Measurements from ENCODE around the gene MCRIP1. TPM values are rescaled to one million over a fixed set of nuclear protein-coding genes. Genes with fewer than 3 reads are reported as not detected.
"Not testable (repeated sequence)": the region's sequence is repeated elsewhere in the genome, so short reads cannot be mapped to it uniquely, and the experiment has no call there.

MCRIP1 gene
- total RNA-seq, 4 donors from 2014 or later: 8.3 to 36.2 (median 25.2) TPM

DNA sequence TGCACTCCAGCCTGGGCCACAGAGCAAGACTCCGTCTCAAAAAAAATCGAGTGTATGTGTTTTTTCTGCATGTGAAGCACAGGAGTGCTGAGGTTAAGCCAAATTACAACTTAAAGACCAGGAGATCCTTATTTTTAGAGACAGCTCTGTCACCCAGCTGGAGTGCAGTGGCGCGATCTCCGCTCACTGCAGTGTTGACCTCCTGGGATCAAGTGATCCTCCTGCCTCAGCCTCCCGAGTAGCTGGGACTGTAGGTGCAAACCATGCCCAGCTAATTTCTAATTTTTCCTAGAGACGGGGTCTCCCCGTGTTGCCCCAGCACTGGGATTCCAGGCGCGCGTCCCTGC lies 9.3 kb upstream of the MCRIP1 start:
- Histone ChIP-seq H3K36me3 (peaks cover 0 to 42% of the 10 kb centered on the region in 2 donors), H3K27ac (peak overlapping the region; percentile 98 to 99 (median 99)), H3K27me3 (no peaks in the 10 kb centered on the region), H3K4me1 (peaks cover 57 to 59% of the 10 kb centered on the region in 2 donors), H3K4me3 (no peak overlapping the region), H3K9me3 (no peaks in the 10 kb centered on the region)
- intact Hi-C loops (cut with DNase I; ENCODE audit: low total_unique reads) (no loop called here), in situ Hi-C loops (cut with MboI; ENCODE audit: low sequenced_read_pairs in 4 of 4) (no loop called here)
- TF ChIP-seq POLR2A (IDR thresholded peaks at IDR 0.05): no peak
- TF ChIP-seq, protein P1, sequence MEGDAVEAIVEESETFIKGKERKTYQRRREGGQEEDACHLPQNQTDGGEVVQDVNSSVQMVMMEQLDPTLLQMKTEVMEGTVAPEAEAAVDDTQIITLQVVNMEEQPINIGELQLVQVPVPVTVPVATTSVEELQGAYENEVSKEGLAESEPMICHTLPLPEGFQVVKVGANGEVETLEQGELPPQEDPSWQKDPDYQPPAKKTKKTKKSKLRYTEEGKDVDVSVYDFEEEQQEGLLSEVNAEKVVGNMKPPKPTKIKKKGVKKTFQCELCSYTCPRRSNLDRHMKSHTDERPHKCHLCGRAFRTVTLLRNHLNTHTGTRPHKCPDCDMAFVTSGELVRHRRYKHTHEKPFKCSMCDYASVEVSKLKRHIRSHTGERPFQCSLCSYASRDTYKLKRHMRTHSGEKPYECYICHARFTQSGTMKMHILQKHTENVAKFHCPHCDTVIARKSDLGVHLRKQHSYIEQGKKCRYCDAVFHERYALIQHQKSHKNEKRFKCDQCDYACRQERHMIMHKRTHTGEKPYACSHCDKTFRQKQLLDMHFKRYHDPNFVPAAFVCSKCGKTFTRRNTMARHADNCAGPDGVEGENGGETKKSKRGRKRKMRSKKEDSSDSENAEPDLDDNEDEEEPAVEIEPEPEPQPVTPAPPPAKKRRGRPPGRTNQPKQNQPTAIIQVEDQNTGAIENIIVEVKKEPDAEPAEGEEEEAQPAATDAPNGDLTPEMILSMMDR (IDR thresholded peaks at IDR 0.05 in 4 of 5, conservative IDR thresholded peaks at IDR 0.05 in 1 of 5): no peak
- DNase-seq (no peak), ATAC-seq (no peak)

DNA sequence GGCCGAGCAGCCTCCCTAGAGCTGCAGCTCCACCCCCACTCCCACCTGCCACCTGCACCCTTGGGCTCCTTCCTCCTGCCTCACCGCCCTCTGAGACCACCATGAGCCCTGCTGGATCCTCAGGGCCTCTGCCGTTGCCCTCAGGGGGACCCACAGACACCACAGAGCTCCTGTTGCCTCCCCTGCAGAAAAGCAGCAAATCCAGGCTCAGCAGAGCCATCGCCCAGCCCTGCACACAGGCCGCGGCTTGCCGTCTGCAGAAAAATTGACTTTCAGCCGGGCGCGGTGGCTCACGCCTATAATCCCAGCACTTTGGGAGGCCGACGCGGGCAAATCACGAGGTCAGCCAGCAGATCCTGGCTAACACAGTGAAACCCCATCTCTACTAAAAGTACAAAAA lies 8.8 kb upstream of the MCRIP1 start:
- DNase-seq (no peak), ATAC-seq (no peak)
- Histone ChIP-seq H3K36me3 (peaks cover 0 to 37% of the 10 kb centered on the region in 2 donors), H3K27ac (peak overlapping the region; percentile 98 to 99 (median 99)), H3K4me1 (peaks cover 62 to 64% of the 10 kb centered on the region in 2 donors), H3K27me3 (no peaks in the 10 kb centered on the region), H3K4me3 (peak overlapping the region in 1 of 4 donors; percentile 40), H3K9me3 (no peaks in the 10 kb centered on the region)
- intact Hi-C loops (cut with DNase I; ENCODE audit: low total_unique reads): loop anchor here (1.0 to 2.0 kb wide), 2 partner anchors 19 to 45 kb away; no protein-coding TSS in a partner anchor
- in situ Hi-C loops (cut with MboI; ENCODE audit: low sequenced_read_pairs in 4 of 4): no loop called here
- TF ChIP-seq, protein P1 (IDR thresholded peaks at IDR 0.05 in 4 of 5, conservative IDR thresholded peaks at IDR 0.05 in 1 of 5): no peak
- TF ChIP-seq POLR2A (IDR thresholded peaks at IDR 0.05): no peak

DNA sequence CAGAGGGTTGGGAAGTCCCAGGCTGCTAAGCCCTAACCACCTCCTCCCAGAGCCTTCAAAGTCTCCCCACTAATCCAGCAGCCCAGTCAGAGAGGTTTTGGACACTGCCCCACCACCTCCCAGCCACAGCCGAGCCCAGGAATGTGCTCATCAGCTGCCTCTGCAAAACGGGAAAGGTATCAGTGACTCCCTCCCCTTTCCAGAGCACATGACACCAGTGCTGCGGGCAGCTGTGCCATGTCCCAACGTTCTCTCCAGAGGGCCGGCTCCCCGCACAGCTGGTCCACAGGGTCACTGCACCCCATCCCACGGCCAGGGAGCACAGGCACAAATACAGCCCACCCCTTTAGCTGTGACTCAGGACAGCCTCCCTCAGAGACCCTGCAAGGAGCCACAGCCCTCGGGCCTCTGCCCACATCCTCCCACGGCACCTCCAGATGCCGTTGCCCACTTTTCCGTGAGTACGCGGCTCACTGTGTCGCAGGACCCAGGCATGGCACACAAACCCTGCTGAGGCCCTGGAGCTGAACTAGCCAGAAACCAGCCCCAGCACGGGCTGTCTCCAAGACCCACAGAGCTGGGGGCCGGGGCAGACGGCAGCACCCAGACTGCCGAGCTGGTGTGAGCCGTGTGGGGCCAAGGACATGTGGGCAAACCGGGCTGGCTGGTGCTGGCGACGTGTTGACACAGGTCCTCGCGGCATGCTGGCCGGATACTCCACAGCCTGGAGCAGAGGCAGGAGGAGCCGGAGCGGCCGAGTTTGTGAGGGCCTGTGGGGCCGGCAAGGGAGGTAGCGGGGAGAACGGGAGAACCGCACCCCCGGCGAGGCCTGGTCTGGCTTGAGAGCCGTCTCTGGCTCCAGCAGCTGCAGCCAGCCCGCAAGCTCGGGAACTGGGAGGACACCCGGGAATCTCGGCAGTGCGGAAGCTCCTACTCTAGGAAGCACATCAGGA lies 8.0 kb upstream of the MCRIP1 start:
- Histone ChIP-seq H3K4me1 (peaks cover 64 to 67% of the 10 kb centered on the region in 2 donors), H3K27ac (peak overlapping the region; percentile 98 to 99 (median 99)), H3K36me3 (peaks cover 0 to 29% of the 10 kb centered on the region in 2 donors), H3K4me3 (peak overlapping the region; percentile 25 to 50 (median 38)), H3K9me3 (no peaks in the 10 kb centered on the region), H3K27me3 (no peaks in the 10 kb centered on the region)
- intact Hi-C loops (cut with DNase I; ENCODE audit: low total_unique reads): loop anchor here (1.0 to 2.0 kb wide), 2 partner anchors 20 to 46 kb away; no protein-coding TSS in a partner anchor
- DNase-seq (peak; percentile 88 to 93), ATAC-seq (peak; percentile 70)
- in situ Hi-C loops (cut with MboI; ENCODE audit: low sequenced_read_pairs in 4 of 4): no loop called here
- TF ChIP-seq POLR2A (IDR thresholded peaks at IDR 0.05): peak; percentile 75 to 86
- TF ChIP-seq, protein P1 (IDR thresholded peaks at IDR 0.05 in 4 of 5, conservative IDR thresholded peaks at IDR 0.05 in 1 of 5): no peak

DNA sequence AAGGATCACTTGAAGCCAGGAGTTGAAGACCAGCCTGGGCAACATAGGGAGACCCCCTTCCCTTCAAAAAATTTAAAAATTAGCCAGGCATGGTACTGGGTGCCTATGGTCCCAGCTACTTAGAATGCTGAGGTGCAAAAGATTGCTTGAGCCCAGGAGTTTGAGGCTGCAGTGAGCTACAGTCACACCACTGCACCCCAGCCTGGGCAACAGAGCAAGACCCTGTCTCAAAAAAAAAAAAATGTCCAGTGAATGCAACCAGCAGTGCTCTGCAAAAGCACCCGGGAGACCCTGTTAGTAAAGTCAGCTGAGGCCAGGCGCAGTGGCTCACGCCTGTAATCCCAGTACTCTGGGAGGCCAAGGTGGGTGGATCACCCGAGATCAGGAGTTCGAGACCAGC lies 7.0 kb upstream of the MCRIP1 start:
- ATAC-seq; H3K27me3 ChIP-seq; DNase-seq; H3K9me3 ChIP-seq; in situ Hi-C loops (cut with MboI; ENCODE audit: low sequenced_read_pairs in 4 of 4); H3K4me3 ChIP-seq: not testable (repeated sequence)
- intact Hi-C loops (cut with DNase I; ENCODE audit: low total_unique reads): loop anchor here (2.0 kb wide), 1 partner anchor 47 kb away; no protein-coding TSS in a partner anchor
- H3K4me1 ChIP-seq: peaks cover 69 to 74% of the 10 kb centered on the region in 2 donors
- peak overlapping the region; percentile 98 to 99 (median 99) for H3K27ac ChIP-seq
- H3K36me3 ChIP-seq: peaks cover 0 to 19% of the 10 kb centered on the region in 2 donors

DNA sequence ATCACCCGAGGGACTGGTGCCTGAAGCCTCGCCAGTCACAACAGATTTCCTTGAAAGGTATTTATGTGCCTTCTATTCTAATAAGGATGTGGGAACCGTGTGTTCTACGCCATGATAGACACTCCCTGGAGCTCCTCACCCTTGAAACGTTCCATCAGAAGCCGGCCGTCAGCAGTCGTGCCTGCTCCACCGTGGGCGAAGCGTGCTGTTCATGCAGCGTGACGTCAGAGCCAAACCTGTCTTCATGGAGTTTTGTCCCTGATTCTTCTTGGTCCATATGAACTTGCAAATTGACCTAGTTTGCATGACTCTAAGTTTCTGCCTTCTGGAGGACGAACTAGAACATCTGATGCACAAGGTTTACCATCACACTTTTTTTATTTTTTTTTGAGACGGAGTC lies 6.2 kb upstream of the MCRIP1 start:
- TF ChIP-seq, protein P1 (IDR thresholded peaks at IDR 0.05 in 4 of 5, conservative IDR thresholded peaks at IDR 0.05 in 1 of 5): no peak
- TF ChIP-seq POLR2A (IDR thresholded peaks at IDR 0.05): no peak
- DNase-seq (peak; percentile 67 to 69), ATAC-seq (peak in 1 of 2 donors; percentile 29)
- in situ Hi-C loops (cut with MboI; ENCODE audit: low sequenced_read_pairs in 4 of 4): no loop called here
- Histone ChIP-seq H3K27ac (peak overlapping the region; percentile 98 to 99 (median 99)), H3K9me3 (no peaks in the 10 kb centered on the region), H3K36me3 (peaks cover 0 to 11% of the 10 kb centered on the region in 2 donors), H3K4me3 (peak overlapping the region in 1 of 4 donors; percentile 4), H3K4me1 (peaks cover 69 to 74% of the 10 kb centered on the region in 2 donors), H3K27me3 (no peaks in the 10 kb centered on the region)
- intact Hi-C loops (cut with DNase I; ENCODE audit: low total_unique reads): no loop called here
